Left renal cortex interstitium (tissue), 4 donors: ENCODE measurements around the gene PRKAR1B. TPM values are rescaled to one million over a fixed set of nuclear protein-coding genes. Genes with fewer than 3 reads are reported as not detected.
"Not testable (repeated sequence)": the region's sequence is repeated elsewhere in the genome, so short reads cannot be mapped to it uniquely, and the experiment has no call there.

ENCODE experiments used
- DNase-seq, 4 donors: peaks; one replicate each; pipeline ENCODE4 v3.0.0-alpha.2; 2013; ENCODE audit warnings: low read depth in 4 of 4, low spot score in 2 of 4, missing footprints in 1 of 4
- polyA plus RNA-seq, 4 donors: library from polyadenylated mRNA; unstranded; fragments of 120-200 nt; gene quantifications; one replicate each; pipeline ENCODE4 v1.2.1, GENCODE V29; 2013; ENCODE audit not compliant: insufficient read length in 4 of 4

PRKAR1B gene
- polyA plus RNA-seq, 4 donors, result 39.3 to 48.7 (median 42.8) TPM

GRCh38 chr7:652167-652566 lies 74.9 kb downstream of the PRKAR1B start:
- not testable (repeated sequence) for DNase-seq

- no peak for DNase-seq
Measured at GRCh38 chr7:651032-651728, 75.9 kb downstream of the PRKAR1B start.

- DNase-seq, result no peak
Measured at GRCh38 chr7:650339-651031, 76.6 kb downstream of the PRKAR1B start.

GRCh38 chr7:646951-647350 lies 80.1 kb downstream of the PRKAR1B start:
- DNase-seq, result no peak

GRCh38 chr7:646487-646886 lies 80.6 kb downstream of the PRKAR1B start:
- DNase-seq, result no peak

- no peak for DNase-seq
Measured at GRCh38 chr7:645606-646005, 81.5 kb downstream of the PRKAR1B start.

GRCh38 chr7:644381-645305 lies 82.4 kb downstream of the PRKAR1B start:
- DNase-seq, result no peak

- DNase-seq, result no peak
Measured at GRCh38 chr7:641966-642365, 85.1 kb downstream of the PRKAR1B start.

GRCh38 chr7:641269-641671 lies 85.8 kb downstream of the PRKAR1B start:
- DNase-seq, result no peak

- no peak for DNase-seq
Measured at GRCh38 chr7:638256-639011, 88.6 kb downstream of the PRKAR1B start.

GRCh38 chr7:637826-638225 lies 89.3 kb downstream of the PRKAR1B start:
- DNase-seq, result no peak

GRCh38 chr7:636396-636795 lies 90.7 kb downstream of the PRKAR1B start:
- no peak for DNase-seq

GRCh38 chr7:635687-636382 lies 91.2 kb downstream of the PRKAR1B start:
- not testable (repeated sequence) for DNase-seq

- no peak for DNase-seq
Measured at GRCh38 chr7:635227-635626, 91.9 kb downstream of the PRKAR1B start.

GRCh38 chr7:633381-634018 lies 93.6 kb downstream of the PRKAR1B start:
- no peak for DNase-seq

- no peak for DNase-seq
Measured at GRCh38 chr7:632831-633210, 94.3 kb downstream of the PRKAR1B start.

- DNase-seq, result no peak
Measured at GRCh38 chr7:631964-632830, 94.9 kb downstream of the PRKAR1B start.

GRCh38 chr7:631291-631711 lies 95.8 kb downstream of the PRKAR1B start:
- DNase-seq, result no peak
